Mucosa of stomach (tissue), 1 donor: Measurements from ENCODE around the gene GALNS.

Experiments
- H3K27me3 ChIP-seq: one replicate; pipeline ENCODE4 v1.7.0; 2013; ENCODE audit warnings: mild to moderate bottlenecking, low read length; ENCODE audit not compliant: control insufficient read depth, insufficient read depth
- H3K36me3 ChIP-seq: one replicate; pipeline ENCODE4 v1.7.0; 2013; ENCODE audit warnings: low read length; ENCODE audit not compliant: control insufficient read depth, insufficient read depth
- H3K4me1 ChIP-seq: one replicate; pipeline ENCODE4 v1.7.0; 2013; ENCODE audit warnings: mild to moderate bottlenecking, low read length; ENCODE audit not compliant: control insufficient read depth, insufficient read depth
- H3K4me3 ChIP-seq: one replicate; pipeline ENCODE4 v1.7.0; 2013; ENCODE audit warnings: low read length
- H3K9ac ChIP-seq: one replicate; pipeline ENCODE4 v1.7.0; 2013; ENCODE audit warnings: mild to moderate bottlenecking, low read length, moderate library complexity
- H3K9me3 ChIP-seq: one replicate; pipeline ENCODE4 v1.7.0; 2013; ENCODE audit warnings: mild to moderate bottlenecking, low read length, moderate library complexity; ENCODE audit not compliant: control insufficient read depth
- donor health status: Pancreatic carcinoma.

The GALNS gene

GRCh38 chr16:88869673-88869980, 12.9 kb upstream of the GALNS start:
- Histone ChIP-seq H3K9ac (no peak overlapping the region), H3K4me3 (no peak overlapping the region), H3K27me3 (peaks cover 33% of the 10 kb centered on the region), H3K9me3 (no peaks in the 10 kb centered on the region), H3K36me3 (no peaks in the 10 kb centered on the region), H3K4me1 (no peaks in the 10 kb centered on the region)

- H3K9ac ChIP-seq, result no peak overlapping the region
- H3K9me3 ChIP-seq, result no peaks in the 10 kb centered on the region
- H3K4me3 ChIP-seq, result no peak overlapping the region
- no peaks in the 10 kb centered on the region for H3K4me1 ChIP-seq
- H3K27me3 ChIP-seq, result peaks cover 33% of the 10 kb centered on the region
- no peaks in the 10 kb centered on the region for H3K36me3 ChIP-seq
These were observed 12.4 kb upstream of the GALNS start for GRCh38 chr16:88868974-88869672.

- H3K9ac ChIP-seq, result no peak overlapping the region
- no peaks in the 10 kb centered on the region for H3K9me3 ChIP-seq
- H3K4me1 ChIP-seq, result no peaks in the 10 kb centered on the region
- no peaks in the 10 kb centered on the region for H3K36me3 ChIP-seq
- no peak overlapping the region for H3K4me3 ChIP-seq
- peaks cover 33% of the 10 kb centered on the region for H3K27me3 ChIP-seq
These were observed 11.0 kb upstream of the GALNS start for GRCh38 chr16:88867581-88868246.

GRCh38 chr16:88866151-88866920, 9.6 kb upstream of the GALNS start, which contains the start of gene PABPN1L:
PABPN1L (minus strand) TSS chr16:88866660; CDS start chr16:88866606, 54 bp downstream.
- Histone ChIP-seq H3K4me3 (no peak within 1 kb of the TSS), H3K9me3 (no peaks in the 10 kb centered on the region), H3K36me3 (no peaks in the 10 kb centered on the region), H3K4me1 (no peaks in the 10 kb centered on the region), H3K9ac (no peak within 1 kb of the TSS), H3K27me3 (peaks cover 28% of the 10 kb centered on the region)

DNA sequence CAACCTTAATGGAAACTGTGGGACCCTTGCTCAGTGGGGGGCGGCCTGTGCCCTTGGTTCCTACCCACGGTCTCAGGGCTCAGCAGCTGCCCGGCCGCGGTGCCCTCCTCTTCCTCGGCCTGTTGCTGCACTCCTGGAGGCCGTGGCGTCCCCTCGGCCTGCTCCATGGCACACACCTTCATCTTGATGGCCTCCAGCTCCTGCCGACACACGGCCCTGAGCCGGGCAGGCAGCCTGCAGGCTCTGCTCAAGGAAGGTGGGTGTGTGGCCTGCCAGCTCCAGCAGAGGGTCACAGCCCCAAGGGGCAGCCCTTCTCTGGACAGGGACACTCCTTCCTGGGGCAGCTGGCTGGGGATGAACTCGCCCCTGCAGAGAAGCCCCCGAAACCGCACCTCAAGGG, 9.0 kb upstream of the GALNS start:
- H3K9me3 ChIP-seq, result no peaks in the 10 kb centered on the region
- peaks cover 22% of the 10 kb centered on the region for H3K27me3 ChIP-seq
- H3K4me3 ChIP-seq, result no peak overlapping the region
- no peaks in the 10 kb centered on the region for H3K4me1 ChIP-seq
- no peaks in the 10 kb centered on the region for H3K36me3 ChIP-seq
- H3K9ac ChIP-seq, result no peak overlapping the region

DNA sequence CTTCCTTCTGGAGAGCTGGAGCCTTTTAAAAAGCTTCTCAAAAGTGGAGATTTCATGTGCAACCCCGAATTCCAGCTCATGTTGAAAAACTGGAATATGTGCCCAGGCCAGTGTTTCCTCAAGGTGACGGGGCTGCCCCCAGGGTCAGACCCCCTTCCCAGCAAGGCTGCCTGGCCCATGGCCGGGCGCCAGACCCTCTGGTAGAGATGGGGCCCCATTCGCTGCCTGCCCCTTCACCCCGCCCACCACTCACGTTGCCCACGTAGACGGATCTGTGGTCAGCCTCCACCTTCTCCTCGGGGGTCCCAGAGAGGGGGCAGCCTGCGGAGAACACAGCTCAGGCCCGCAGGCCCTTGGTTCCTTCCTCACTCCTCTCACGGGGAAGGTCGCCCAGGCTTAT, 8.6 kb upstream of the GALNS start:
- no peaks in the 10 kb centered on the region for H3K9me3 ChIP-seq
- peaks cover 18% of the 10 kb centered on the region for H3K27me3 ChIP-seq
- H3K36me3 ChIP-seq, result no peaks in the 10 kb centered on the region
- H3K4me1 ChIP-seq, result no peaks in the 10 kb centered on the region
- no peak overlapping the region for H3K4me3 ChIP-seq
- no peak overlapping the region for H3K9ac ChIP-seq

DNA sequence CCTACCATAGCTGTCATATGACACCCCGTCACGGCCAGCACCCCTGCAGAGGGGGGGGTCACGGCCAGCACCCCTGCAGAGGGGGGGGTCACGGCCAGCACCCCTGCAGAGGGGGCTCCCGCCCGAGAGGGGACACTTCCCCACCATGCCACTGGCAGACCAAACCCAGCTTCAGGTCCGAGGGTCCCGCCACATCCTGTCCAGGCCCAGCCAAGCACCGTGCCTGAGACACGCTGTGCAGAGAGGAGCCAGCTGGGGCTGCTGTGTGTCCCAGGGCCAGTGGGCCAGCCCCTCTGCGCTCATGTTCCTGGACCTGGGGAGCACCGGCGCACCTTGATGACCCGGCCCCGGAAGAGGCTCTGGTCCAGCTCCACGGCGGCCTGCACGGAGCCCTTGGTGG, 7.8 kb upstream of the GALNS start:
- Histone ChIP-seq H3K9ac (no peak overlapping the region), H3K27me3 (peaks cover 13% of the 10 kb centered on the region), H3K4me3 (no peak overlapping the region), H3K9me3 (no peaks in the 10 kb centered on the region), H3K4me1 (no peaks in the 10 kb centered on the region), H3K36me3 (no peaks in the 10 kb centered on the region)

DNA sequence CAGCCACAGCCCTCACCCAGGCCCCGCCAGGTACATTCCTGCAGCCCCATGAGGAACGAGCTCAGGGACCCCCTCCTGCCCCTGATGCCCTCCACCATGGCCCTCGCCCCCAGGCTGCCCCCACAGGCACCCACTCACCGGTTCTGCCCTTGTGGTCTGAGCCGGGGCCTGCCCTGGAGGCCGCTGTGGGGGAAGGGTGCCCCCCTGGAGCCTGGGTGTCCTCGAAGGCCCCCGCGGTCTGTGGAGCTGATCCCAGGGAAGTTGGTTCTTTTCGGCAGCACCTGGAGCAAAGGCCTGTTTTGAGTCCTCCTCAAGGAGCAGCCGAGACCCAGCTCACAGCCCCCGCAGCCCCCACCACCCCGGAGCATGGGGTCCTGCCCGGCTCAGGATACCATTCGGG, 7.4 kb upstream of the GALNS start:
- no peaks in the 10 kb centered on the region for H3K4me1 ChIP-seq
- H3K9ac ChIP-seq, result no peak overlapping the region
- no peak overlapping the region for H3K4me3 ChIP-seq
- no peaks in the 10 kb centered on the region for H3K9me3 ChIP-seq
- peaks cover 10% of the 10 kb centered on the region for H3K27me3 ChIP-seq
- H3K36me3 ChIP-seq, result no peaks in the 10 kb centered on the region

DNA sequence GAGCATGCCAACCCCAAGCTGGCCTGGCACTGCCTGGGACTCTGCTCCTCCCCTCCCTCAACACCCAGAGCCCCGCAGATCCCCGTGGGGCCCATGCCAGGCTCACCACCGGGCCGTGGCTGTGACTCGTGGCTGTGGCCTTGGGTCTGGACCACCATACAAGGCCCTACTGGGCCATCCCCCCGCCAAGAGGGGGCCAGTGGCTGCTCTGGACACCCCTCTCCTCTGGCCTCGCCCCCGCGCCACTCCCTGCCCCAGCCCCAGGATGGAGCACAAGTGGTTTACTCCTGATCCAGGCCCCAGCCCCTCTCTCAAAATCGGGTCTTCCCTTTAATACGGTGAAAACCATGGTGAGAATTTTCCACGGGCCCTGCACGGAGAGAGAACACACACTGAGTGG, 6.7 kb upstream of the GALNS start:
- Histone ChIP-seq H3K4me1 (no peaks in the 10 kb centered on the region), H3K27me3 (peaks cover 5% of the 10 kb centered on the region), H3K36me3 (no peaks in the 10 kb centered on the region), H3K4me3 (no peak overlapping the region), H3K9me3 (no peaks in the 10 kb centered on the region), H3K9ac (no peak overlapping the region)

- H3K9me3 ChIP-seq, result no peaks in the 10 kb centered on the region
- H3K36me3 ChIP-seq, result no peaks in the 10 kb centered on the region
- peaks cover 3% of the 10 kb centered on the region for H3K4me1 ChIP-seq
- no peak overlapping the region for H3K9ac ChIP-seq
- peaks cover 5% of the 10 kb centered on the region for H3K27me3 ChIP-seq
- H3K4me3 ChIP-seq, result no peak overlapping the region
These were observed 6.2 kb upstream of the GALNS start for GRCh38 chr16:88862968-88863367.

GRCh38 chr16:88861359-88861758, 4.6 kb upstream of the GALNS start:
- Histone ChIP-seq H3K9me3 (no peaks in the 10 kb centered on the region), H3K4me1 (peaks cover 6% of the 10 kb centered on the region), H3K4me3 (no peak overlapping the region), H3K36me3 (no peaks in the 10 kb centered on the region), H3K9ac (no peak overlapping the region), H3K27me3 (peaks cover 4% of the 10 kb centered on the region)

- Histone ChIP-seq H3K27me3 (no peaks in the 10 kb centered on the region), H3K36me3 (no peaks in the 10 kb centered on the region), H3K9ac (no peak overlapping the region), H3K4me3 (no peak overlapping the region), H3K9me3 (no peaks in the 10 kb centered on the region), H3K4me1 (peaks cover 18% of the 10 kb centered on the region)
These were observed 2.8 kb upstream of the GALNS start for GRCh38 chr16:88859381-88860091.
